ENCODE data around the gene GAK. TPM values are rescaled to one million over a fixed set of nuclear protein-coding genes. Genes with fewer than 3 reads are reported as not detected.

The GAK gene
- total and polyA plus RNA-seq, 2 of the 13 experiments (the other 11 are each of a cell fraction or from before 2014, with no cell fraction given) = 17.5 to 44.3 TPM

DNA sequence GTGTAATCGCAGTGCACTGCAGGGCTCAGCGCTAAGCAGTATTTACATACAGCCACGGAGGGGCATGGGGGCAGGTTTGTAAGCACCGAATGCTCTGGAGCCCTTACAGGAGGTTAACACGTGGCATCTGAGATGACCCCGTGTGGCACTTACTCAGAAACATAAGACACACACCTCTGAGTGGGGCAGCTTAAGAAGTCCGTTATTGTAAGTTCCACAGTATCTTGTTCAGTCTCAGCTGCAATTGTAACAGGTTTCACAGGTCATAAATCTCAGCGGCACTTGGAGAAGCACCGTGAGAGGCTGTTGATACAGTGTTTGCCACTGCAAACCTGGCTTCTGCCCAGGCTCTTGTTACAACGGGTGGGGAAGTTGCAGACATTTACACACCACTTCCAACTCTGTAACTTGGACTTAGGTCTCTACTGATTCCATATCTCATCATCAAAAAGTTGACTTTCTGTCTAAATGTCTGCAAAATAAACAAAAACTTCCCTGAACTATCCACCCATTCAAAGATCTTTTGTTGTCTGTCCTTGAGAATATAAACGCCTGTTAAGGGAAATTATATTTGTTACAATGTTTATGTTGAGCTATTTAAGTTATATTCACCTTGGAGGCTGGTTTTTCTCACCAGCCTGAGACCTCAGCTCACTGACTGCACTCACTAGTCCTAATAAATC lies 116.5 kb downstream of the GAK start:
- ATAC-seq = peak; percentile 89
- peak; percentile 94 for FAIRE-seq
- no peaks in the 10 kb centered on the region; the same call in 1 of the 2 replicates for H4K20me1 ChIP-seq (ENCODE audit: insufficient read depth, low read length)
- TF ChIP-seq MAF1 (CRISPR knock-in tag; IDR thresholded peaks at IDR 0.05; ENCODE audit: borderline replicate concordance) (no peak), ZKSCAN1 (IDR thresholded peaks at IDR 0.05; ENCODE audit: low read length) (no peak), XRCC5 (optimal IDR thresholded peaks at IDR 0.05; ENCODE audit: low read length) (no peak), DDIT3 (CRISPR knock-in tag; IDR thresholded peaks at IDR 0.05) (no peak), ZNF329 (CRISPR knock-in tag; IDR thresholded peaks at IDR 0.05; ENCODE audit: low read depth) (no peak), ZBTB10 (CRISPR knock-in tag; IDR thresholded peaks at IDR 0.05; ENCODE audit: borderline replicate concordance) (no peak), ZNF160 (CRISPR knock-in tag; IDR thresholded peaks at IDR 0.05) (0 out of 2 replicates have a peak, but pooled peaks have one; percentile 31)
- TF ChIP-seq, protein P1, sequence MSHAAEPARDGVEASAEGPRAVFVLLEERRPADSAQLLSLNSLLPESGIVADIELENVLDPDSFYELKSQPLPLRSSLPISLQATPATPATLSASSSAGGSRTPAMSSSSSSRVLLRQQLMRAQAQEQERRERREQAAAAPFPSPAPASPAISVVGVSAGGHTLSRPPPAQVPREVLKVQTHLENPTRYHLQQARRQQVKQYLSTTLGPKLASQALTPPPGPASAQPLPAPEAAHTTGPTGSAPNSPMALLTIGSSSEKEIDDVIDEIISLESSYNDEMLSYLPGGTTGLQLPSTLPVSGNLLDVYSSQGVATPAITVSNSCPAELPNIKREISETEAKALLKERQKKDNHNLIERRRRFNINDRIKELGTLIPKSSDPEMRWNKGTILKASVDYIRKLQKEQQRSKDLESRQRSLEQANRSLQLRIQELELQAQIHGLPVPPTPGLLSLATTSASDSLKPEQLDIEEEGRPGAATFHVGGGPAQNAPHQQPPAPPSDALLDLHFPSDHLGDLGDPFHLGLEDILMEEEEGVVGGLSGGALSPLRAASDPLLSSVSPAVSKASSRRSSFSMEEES (CRISPR knock-in tag; IDR thresholded peaks at IDR 0.05) = no peak
- TF ChIP-seq, protein P2, sequence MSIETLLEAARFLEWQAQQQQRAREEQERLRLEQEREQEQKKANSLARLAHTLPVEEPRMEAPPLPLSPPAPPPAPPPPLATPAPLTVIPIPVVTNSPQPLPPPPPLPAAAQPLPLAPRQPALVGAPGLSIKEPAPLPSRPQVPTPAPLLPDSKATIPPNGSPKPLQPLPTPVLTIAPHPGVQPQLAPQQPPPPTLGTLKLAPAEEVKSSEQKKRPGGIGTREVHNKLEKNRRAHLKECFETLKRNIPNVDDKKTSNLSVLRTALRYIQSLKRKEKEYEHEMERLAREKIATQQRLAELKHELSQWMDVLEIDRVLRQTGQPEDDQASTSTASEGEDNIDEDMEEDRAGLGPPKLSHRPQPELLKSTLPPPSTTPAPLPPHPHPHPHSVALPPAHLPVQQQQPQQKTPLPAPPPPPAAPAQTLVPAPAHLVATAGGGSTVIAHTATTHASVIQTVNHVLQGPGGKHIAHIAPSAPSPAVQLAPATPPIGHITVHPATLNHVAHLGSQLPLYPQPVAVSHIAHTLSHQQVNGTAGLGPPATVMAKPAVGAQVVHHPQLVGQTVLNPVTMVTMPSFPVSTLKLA (IDR thresholded peaks at IDR 0.05) = peak; percentile 81
- TF ChIP-seq, protein P3, sequence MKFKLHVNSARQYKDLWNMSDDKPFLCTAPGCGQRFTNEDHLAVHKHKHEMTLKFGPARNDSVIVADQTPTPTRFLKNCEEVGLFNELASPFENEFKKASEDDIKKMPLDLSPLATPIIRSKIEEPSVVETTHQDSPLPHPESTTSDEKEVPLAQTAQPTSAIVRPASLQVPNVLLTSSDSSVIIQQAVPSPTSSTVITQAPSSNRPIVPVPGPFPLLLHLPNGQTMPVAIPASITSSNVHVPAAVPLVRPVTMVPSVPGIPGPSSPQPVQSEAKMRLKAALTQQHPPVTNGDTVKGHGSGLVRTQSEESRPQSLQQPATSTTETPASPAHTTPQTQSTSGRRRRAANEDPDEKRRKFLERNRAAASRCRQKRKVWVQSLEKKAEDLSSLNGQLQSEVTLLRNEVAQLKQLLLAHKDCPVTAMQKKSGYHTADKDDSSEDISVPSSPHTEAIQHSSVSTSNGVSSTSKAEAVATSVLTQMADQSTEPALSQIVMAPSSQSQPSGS (CRISPR knock-in tag; IDR thresholded peaks at IDR 0.05) = peak; percentile 40; the same call in 1 of the 2 replicates
- TF ChIP-seq, protein P4, sequence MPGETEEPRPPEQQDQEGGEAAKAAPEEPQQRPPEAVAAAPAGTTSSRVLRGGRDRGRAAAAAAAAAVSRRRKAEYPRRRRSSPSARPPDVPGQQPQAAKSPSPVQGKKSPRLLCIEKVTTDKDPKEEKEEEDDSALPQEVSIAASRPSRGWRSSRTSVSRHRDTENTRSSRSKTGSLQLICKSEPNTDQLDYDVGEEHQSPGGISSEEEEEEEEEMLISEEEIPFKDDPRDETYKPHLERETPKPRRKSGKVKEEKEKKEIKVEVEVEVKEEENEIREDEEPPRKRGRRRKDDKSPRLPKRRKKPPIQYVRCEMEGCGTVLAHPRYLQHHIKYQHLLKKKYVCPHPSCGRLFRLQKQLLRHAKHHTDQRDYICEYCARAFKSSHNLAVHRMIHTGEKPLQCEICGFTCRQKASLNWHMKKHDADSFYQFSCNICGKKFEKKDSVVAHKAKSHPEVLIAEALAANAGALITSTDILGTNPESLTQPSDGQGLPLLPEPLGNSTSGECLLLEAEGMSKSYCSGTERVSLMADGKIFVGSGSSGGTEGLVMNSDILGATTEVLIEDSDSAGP (CRISPR knock-in tag; IDR thresholded peaks at IDR 0.05; ENCODE audit: borderline replicate concordance) = no peak
- TF ChIP-seq, protein P5, sequence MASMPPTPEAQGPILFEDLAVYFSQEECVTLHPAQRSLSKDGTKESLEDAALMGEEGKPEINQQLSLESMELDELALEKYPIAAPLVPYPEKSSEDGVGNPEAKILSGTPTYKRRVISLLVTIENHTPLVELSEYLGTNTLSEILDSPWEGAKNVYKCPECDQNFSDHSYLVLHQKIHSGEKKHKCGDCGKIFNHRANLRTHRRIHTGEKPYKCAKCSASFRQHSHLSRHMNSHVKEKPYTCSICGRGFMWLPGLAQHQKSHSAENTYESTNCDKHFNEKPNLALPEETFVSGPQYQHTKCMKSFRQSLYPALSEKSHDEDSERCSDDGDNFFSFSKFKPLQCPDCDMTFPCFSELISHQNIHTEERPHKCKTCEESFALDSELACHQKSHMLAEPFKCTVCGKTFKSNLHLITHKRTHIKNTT (CRISPR knock-in tag; IDR thresholded peaks at IDR 0.05) = no peak

More for the DNA sequence above, 116.5 kb downstream of the GAK start:
- Histone ChIP-seq H3K27ac (ENCODE audit: extremely low read length, insufficient read depth, low read length) (peak overlapping the region; percentile 67), H3K27me3 (ENCODE audit: control insufficient read depth in 1 of 2, insufficient read depth in 2 of 2, low read length in 2 of 2) (peaks cover 1 to 55% of the 10 kb centered on the region in 2 experiments; a peak in 4 of 5 replicates), H3K4me2 (ENCODE audit: low read depth, low read length) (peak overlapping the region; percentile 69), H3K9me3 (ENCODE audit: low read length) (no peaks in the 10 kb centered on the region), H3K9ac (ENCODE audit: insufficient read depth, low read depth, low read length) (peak overlapping the region; percentile 47), H3K4me1 (ENCODE audit: insufficient read depth, low read length) (peaks cover 38% of the 10 kb centered on the region), H2AFZ (ENCODE audit: low read length) (no peak overlapping the region), H3K36me3 (replicated peaks in 1 of 2; ENCODE audit: control insufficient read depth in 1 of 2, insufficient read depth in 2 of 2, low read length in 2 of 2) (no peaks in the 10 kb centered on the region), H3K79me2 (ENCODE audit: insufficient read depth, low read length) (no peaks in the 10 kb centered on the region), H3K4me3 (replicated peaks in 1 of 3; ENCODE audit: insufficient read depth in 1 of 3, low read depth in 2 of 3, low read length in 3 of 3) (peak overlapping the region in 2 of 3 experiments; percentile 20 to 46; a peak in 2 of 6 replicates)
- ChIA-PET CTCF (ENCODE audit: low intra/inter-chr PET ratio, low total read pairs) (no interaction called here), POLR2A (interaction anchor here (0.6 to 2.6 kb wide), 5 partner anchors 13 to 172 kb away, joined by 3 to 11 read pairs (median 4); partner anchors contain the start of gene IDUA)
- DNase-seq (ENCODE audit: low spot score) = peak; percentile 91
- BruUV-seq (replicated peaks) = no TSS peak
- in situ Hi-C loops (cut with HindIII; ENCODE audit: extremely low pct_ligation_motif_present, low pct_unique_long_range_greater_than_20kb) (loop anchor here (10.0 kb wide), 1 partner anchor 169 kb away; the partner anchor contains the start of gene IDUA), intact Hi-C loops (cut with micrococcal nuclease; ENCODE audit: unreplicated experiment) (no loop called here)
- under 1% methylated on average over 10 of the region's 11 CpGs for WGBS (ENCODE audit: low lambda C conversion rate)
